Measurements from ENCODE around the gene KAT7.
A peak's percentile ranks its signal among the peaks of the same experiment; 100 is the strongest.

The KAT7 gene

GRCh38 chr17:49850218-49850610, 61.7 kb downstream of the KAT7 start:
- TF ChIP-seq CTCF (IDR thresholded peaks at IDR 0.05; ENCODE audit: borderline replicate concordance, insufficient read depth, low read depth, low read length): no peak
- H3K4me3 ChIP-seq (ENCODE audit: low read depth, low read length): no peak overlapping the region

- TF ChIP-seq CTCF (IDR thresholded peaks at IDR 0.05; ENCODE audit: borderline replicate concordance, insufficient read depth, low read depth, low read length): no peak
- peak overlapping the region; percentile 52 for H3K4me3 ChIP-seq (ENCODE audit: low read depth, low read length)
These were observed 62.4 kb downstream of the KAT7 start for GRCh38 chr17:49850772-49851386.

- peak overlapping the region; percentile 52 for H3K4me3 ChIP-seq (ENCODE audit: low read depth, low read length)
- TF ChIP-seq CTCF (IDR thresholded peaks at IDR 0.05; ENCODE audit: borderline replicate concordance, insufficient read depth, low read depth, low read length): peak; percentile 77
These were observed 63.2 kb downstream of the KAT7 start for GRCh38 chr17:49851387-49852291.

GRCh38 chr17:49853470-49854015, 65.1 kb downstream of the KAT7 start:
- TF ChIP-seq CTCF (IDR thresholded peaks at IDR 0.05; ENCODE audit: borderline replicate concordance, insufficient read depth, low read depth, low read length): no peak
- H3K4me3 ChIP-seq (ENCODE audit: low read depth, low read length): no peak overlapping the region

GRCh38 chr17:49854126-49854525, 65.6 kb downstream of the KAT7 start:
- H3K4me3 ChIP-seq (ENCODE audit: low read depth, low read length): no peak overlapping the region
- TF ChIP-seq CTCF (IDR thresholded peaks at IDR 0.05; ENCODE audit: borderline replicate concordance, insufficient read depth, low read depth, low read length): no peak

DNA sequence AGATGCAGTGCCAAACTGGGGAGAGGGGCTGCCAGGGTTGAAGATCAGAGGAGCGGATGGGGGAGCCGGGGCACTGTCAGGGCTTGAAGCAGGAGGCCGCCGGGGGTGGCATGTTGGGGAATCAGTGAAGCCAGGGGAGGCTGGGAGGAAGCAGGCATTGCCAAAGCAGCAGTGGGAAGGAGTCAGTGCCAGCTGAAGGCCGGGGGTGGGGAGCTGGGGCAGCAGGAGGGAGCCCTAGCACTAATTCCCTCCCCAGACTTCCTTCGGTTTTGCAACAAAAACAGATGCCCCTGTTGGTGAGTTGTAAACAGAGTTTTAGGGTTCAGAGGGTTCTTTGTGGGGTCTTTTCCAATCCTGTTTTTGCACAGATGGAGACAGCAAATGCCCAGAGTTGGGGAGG, 70.3 kb downstream of the KAT7 start:
- TF ChIP-seq CTCF (IDR thresholded peaks at IDR 0.05; ENCODE audit: borderline replicate concordance, insufficient read depth, low read depth, low read length): no peak
- H3K4me3 ChIP-seq (ENCODE audit: low read depth, low read length): no peak overlapping the region
